HepG2 (cell line): ENCODE results near the gene CAPN7. TPM values are rescaled to one million over a fixed set of nuclear protein-coding genes. Genes with fewer than 3 reads are reported as not detected.

Experiments
- BRD4 ChIP-seq: sonication (generic); formaldehyde crosslinking; IDR thresholded peaks from 2 replicates; pipeline ENCODE4 v1.4.0; 2020; ENCODE audit warnings: missing genetic modification reagents
- CAMTA2 ChIP-seq: sonication (generic); formaldehyde crosslinking; IDR thresholded peaks from 2 replicates; pipeline ENCODE4 v1.4.0; 2020; ENCODE audit warnings: mild to moderate bottlenecking, missing genetic modification reagents, borderline replicate concordance
- CEBPB ChIP-seq: IDR thresholded peaks from 2 replicates; pipeline ENCODE4 v1.6.1; 2011; ENCODE audit warnings: low read depth, low read length, improper control_type of control experiment, borderline replicate concordance
- DR1 ChIP-seq: sonication (generic); formaldehyde crosslinking; IDR thresholded peaks from 2 replicates; pipeline ENCODE4 v1.8.0; 2021; ENCODE audit warnings: mild to moderate bottlenecking, missing genetic modification reagents, inconsistent platforms
- HNF4G ChIP-seq, 2 experiments: sonication (generic) in 1 of 2; formaldehyde crosslinking in 1 of 2; IDR thresholded peaks; 2 replicates each; pipeline versions ENCODE4 v1.4.0 to v1.6.1; 2011 to 2020; ENCODE audit warnings: borderline replicate concordance in 2 of 2, low read depth in 2 of 2, mild to moderate bottlenecking in 2 of 2, low read length in 1 of 2, missing genetic modification reagents in 1 of 2, moderate library complexity in 1 of 2
- HNRNPL ChIP-seq: fragments of 200-400 bp; formaldehyde crosslinking; IDR thresholded peaks from 2 replicates; pipeline ENCODE4 v1.6.1; 2017; ENCODE audit warnings: mild to moderate bottlenecking, low read depth, low read length
- IRF9 ChIP-seq: sonication (generic); formaldehyde crosslinking; IDR thresholded peaks from 2 replicates; pipeline ENCODE4 v1.8.0; 2022; ENCODE audit warnings: missing genetic modification reagents, mild to moderate bottlenecking, borderline replicate concordance
- NFKB2 ChIP-seq: sonication (generic); formaldehyde crosslinking; IDR thresholded peaks from 2 replicates; pipeline ENCODE4 v1.4.0; 2020; ENCODE audit warnings: missing genetic modification reagents, borderline replicate concordance
- POLR2AphosphoS2 ChIP-seq: IDR thresholded peaks from 2 replicates; pipeline ENCODE4 v1.6.1; 2011; ENCODE audit warnings: low read depth, low read length, improper control_type of control experiment
- PRDM15 ChIP-seq: sonication (generic); formaldehyde crosslinking; IDR thresholded peaks from 2 replicates; pipeline ENCODE4 v1.4.0; 2020; ENCODE audit warnings: missing genetic modification reagents
- SP4 ChIP-seq: sonication (generic); formaldehyde crosslinking; IDR thresholded peaks from 2 replicates; pipeline ENCODE4 v1.8.1; 2023; ENCODE audit warnings: mild to moderate bottlenecking, missing genetic modification reagents
- SRF ChIP-seq: IDR thresholded peaks from 2 replicates; pipeline ENCODE4 v1.6.1; 2011; ENCODE audit warnings: mild to moderate bottlenecking, low read depth, low read length, moderate library complexity
- YEATS4 ChIP-seq: sonication (generic); formaldehyde crosslinking; IDR thresholded peaks from 2 replicates; pipeline ENCODE4 v1.4.0; 2020; ENCODE audit warnings: missing genetic modification reagents, borderline replicate concordance
- ZNF136 ChIP-seq: sonication (generic); formaldehyde crosslinking; IDR thresholded peaks from 2 replicates; pipeline ENCODE4 v1.8.1; 2022; ENCODE audit warnings: low read depth, mild to moderate bottlenecking, moderate library complexity, missing genetic modification reagents
- ZNF30 ChIP-seq: sonication (generic); formaldehyde crosslinking; IDR thresholded peaks from 2 replicates; pipeline ENCODE4 v1.5.0; 2020; ENCODE audit warnings: mild to moderate bottlenecking, missing genetic modification reagents
- ZNF589 ChIP-seq: sonication (generic); formaldehyde crosslinking; conservative IDR thresholded peaks from 2 replicates; pipeline ENCODE4 v1.8.0; 2022; ENCODE audit warnings: mild to moderate bottlenecking, moderate library complexity, missing genetic modification reagents
- ZNF597 ChIP-seq: sonication (generic); formaldehyde crosslinking; IDR thresholded peaks from 2 replicates; pipeline ENCODE4 v1.5.0; 2020; ENCODE audit warnings: missing genetic modification reagents
- ZNF660 ChIP-seq: sonication (generic); formaldehyde crosslinking; IDR thresholded peaks from 2 replicates; pipeline ENCODE4 v1.5.1; 2020; ENCODE audit warnings: mild to moderate bottlenecking, low read depth, missing genetic modification reagents, borderline replicate concordance
- ZNF691 ChIP-seq: sonication (generic); formaldehyde crosslinking; IDR thresholded peaks from 2 replicates; pipeline ENCODE4 v1.4.0; 2020; ENCODE audit warnings: missing genetic modification reagents, low read depth, mild to moderate bottlenecking, borderline replicate concordance
- ZNF709 ChIP-seq: sonication (generic); formaldehyde crosslinking; IDR thresholded peaks from 2 replicates; pipeline ENCODE4 v1.5.0; 2020; ENCODE audit warnings: mild to moderate bottlenecking, missing genetic modification reagents
- ZSCAN21 ChIP-seq: sonication (generic); formaldehyde crosslinking; IDR thresholded peaks from 2 replicates; pipeline ENCODE4 v1.8.0; 2022; ENCODE audit warnings: mild to moderate bottlenecking, missing genetic modification reagents, moderate library complexity, borderline replicate concordance
- ZSCAN30 ChIP-seq: sonication (generic); formaldehyde crosslinking; IDR thresholded peaks from 2 replicates; pipeline ENCODE4 v1.5.0; 2020; ENCODE audit warnings: mild to moderate bottlenecking, missing genetic modification reagents
- polyA plus RNA-seq, 8 experiments: library from polyadenylated mRNA; depleted of rRNA in 3 of 8; stranded (reverse) in 7 of 8; unstranded in 1 of 8; fragments of >200 nt; fragmentation: Illumina TruSeq in 4 of 8; extraction: Trizol in 4 of 8; gene quantifications; 2 replicates each; pipeline versions ENCODE4 v1.2.1 to v1.2.3, GENCODE V29; 2011 to 2016; ENCODE audit warnings: low read depth in 4 of 8, missing spikeins in 1 of 8, mixed read lengths in 1 of 8; ENCODE audit not compliant: insufficient read depth in 1 of 8
- total RNA-seq, 5 experiments: library from RNA; depleted of rRNA; stranded (reverse); fragments of >200 nt; fragmentation: Illumina TruSeq; extraction: Trizol; gene quantifications; 2 replicates each; pipeline ENCODE4 v1.2.3, GENCODE V29; 2016; ENCODE audit warnings: low read depth in 1 of 5

The CAPN7 gene
- total and polyA plus RNA-seq, 2 of the 13 experiments (the other 11 are each of a cell fraction or from before 2014, with no cell fraction given), result 16.7 to 36.8 TPM

- TF ChIP-seq HNRNPL (peak; percentile 72; the same call in 1 of the 2 replicates), BRD4 (CRISPR knock-in tag) (peak; percentile 54; the same call in 1 of the 2 replicates), ZNF136 (no peak), ZNF691 (CRISPR knock-in tag) (peak; percentile 72; the same call in 1 of the 2 replicates), HNF4G (IDR thresholded peaks at IDR 0.05; ENCODE audit: borderline replicate concordance, low read depth, low read length) (no peak), HNF4G (CRISPR knock-in tag; IDR thresholded peaks at IDR 0.05; ENCODE audit: borderline replicate concordance, low read depth) (no peak), SP4 (peak; percentile 94), ZNF709 (peak; percentile 59; the same call in 1 of the 2 replicates), CEBPB (no peak), ZNF597 (no peak; the same call in 1 of the 2 replicates), DR1 (CRISPR knock-in tag) (no peak; the same call in 1 of the 2 replicates), YEATS4 (CRISPR knock-in tag) (peak; percentile 93), ZNF660 (CRISPR knock-in tag) (no peak), POLR2AphosphoS2 (no peak), CAMTA2 (CRISPR knock-in tag) (peak; percentile 84; the same call in 1 of the 2 replicates), ZSCAN30 (no peak), NFKB2 (CRISPR knock-in tag) (peak; percentile 93; the same call in 1 of the 2 replicates), SRF (no peak), IRF9 (CRISPR knock-in tag) (peak; percentile 99; the same call in 1 of the 2 replicates), PRDM15 (CRISPR knock-in tag) (peak; percentile 63), ZNF589 (CRISPR knock-in tag) (no peak), ZSCAN21 (CRISPR knock-in tag) (peak; percentile 75), ZNF30 (CRISPR knock-in tag) (peak; percentile 76)
These were observed at the start of gene CAPN7 (continued) for GRCh38 chr3:15205934-15206661.
